GM18499 (cell line): ENCODE measurements around the gene RTN4IP1.

ENCODE experiments used
- ATAC-seq: cut with Tn5 transposase; IDR thresholded peaks from one replicate; pipeline ENCODE4 v1.9.1; 2021; ENCODE audit warnings: moderate number of reproducible peaks; ENCODE audit not compliant: insufficient read depth, unreplicated experiment

Gene RTN4IP1, protein sequence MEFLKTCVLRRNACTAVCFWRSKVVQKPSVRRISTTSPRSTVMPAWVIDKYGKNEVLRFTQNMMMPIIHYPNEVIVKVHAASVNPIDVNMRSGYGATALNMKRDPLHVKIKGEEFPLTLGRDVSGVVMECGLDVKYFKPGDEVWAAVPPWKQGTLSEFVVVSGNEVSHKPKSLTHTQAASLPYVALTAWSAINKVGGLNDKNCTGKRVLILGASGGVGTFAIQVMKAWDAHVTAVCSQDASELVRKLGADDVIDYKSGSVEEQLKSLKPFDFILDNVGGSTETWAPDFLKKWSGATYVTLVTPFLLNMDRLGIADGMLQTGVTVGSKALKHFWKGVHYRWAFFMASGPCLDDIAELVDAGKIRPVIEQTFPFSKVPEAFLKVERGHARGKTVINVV

DNA sequence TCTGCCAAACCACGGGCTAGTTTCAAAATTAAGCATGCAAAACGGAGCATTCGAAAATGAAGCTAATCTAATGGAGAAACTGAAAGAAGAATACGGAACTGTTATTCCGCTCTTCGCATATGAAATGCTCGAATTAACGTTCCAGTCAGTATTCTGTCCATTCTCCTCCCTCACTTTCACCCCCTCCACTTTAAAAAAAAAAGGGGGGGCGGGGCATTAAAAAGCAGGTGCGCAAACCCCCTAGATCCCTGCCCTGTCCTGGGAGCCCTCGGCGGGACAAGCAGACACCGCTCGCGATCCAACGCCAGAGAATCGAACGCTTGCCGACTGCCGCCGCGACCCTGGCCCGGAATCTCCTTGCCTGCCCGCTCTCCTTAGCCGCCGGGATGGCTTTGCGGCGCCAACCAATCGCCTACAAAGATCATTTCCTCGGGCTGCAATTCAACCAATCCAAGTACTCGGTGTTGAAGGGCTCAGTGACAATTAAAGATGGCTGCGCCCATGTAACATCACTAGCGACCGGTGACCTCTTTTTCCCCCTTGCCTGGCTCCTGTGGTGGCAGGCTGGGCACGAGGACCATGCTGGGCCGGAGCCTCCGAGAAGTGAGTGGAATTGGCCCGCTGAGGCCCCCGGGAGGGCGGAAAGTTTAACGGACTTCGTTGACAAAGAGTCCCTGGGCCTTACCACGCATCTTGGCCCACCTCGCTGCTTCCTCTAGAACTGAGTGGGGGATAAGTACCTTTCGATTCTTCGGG lies at the start of gene RTN4IP1, which contains the start of gene QRSL1:
Gene RTN4IP1, minus strand, starts transcription at position 396 of the 756 bp plus-strand sequence. CDS start 477 bp downstream, outside the sequence.
Gene QRSL1, plus strand, starts transcription at position 476 of the 756 bp plus-strand sequence. Its CDS starts 104 bp downstream, at position 580.
- peak; percentile 54 for ATAC-seq

- no peak for ATAC-seq
Observed at GRCh38 chr6:106677282-106677681, 48.0 kb upstream of the RTN4IP1 start.

DNA sequence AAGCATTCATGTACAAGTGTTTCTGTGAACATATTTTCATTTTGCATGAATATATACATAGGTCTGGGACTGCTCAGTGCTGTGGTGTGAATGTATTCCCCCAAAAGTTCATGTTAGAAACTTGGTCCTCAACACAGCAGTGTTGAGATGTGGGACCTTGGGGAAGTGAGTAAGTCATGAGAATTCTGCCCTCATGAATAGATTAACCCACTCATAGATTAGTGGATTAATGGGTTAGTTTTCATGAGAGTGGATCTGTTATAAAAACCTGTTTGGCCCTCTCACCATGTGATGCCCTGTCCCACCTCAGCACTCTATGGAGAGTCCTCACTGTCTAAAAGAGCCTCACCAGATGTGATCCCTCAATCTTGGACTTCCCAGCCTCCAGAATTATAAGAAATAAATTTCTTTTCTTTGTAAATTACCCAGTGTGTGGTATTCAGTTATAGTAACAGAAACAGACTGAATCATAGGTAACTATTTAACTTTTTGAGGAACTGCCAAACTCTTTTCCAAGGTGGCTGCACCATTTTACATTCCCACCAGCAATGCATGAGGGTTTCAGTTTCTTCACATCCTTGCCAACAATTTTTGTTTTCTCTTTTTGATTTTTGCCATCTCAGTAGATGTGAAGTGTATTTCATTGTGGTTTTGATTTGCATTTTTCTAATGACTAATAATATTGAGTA lies 45.4 kb upstream of the RTN4IP1 start:
- ATAC-seq: no peak

- no peak for ATAC-seq
Observed at GRCh38 chr6:106671651-106672050, 42.4 kb upstream of the RTN4IP1 start.

DNA sequence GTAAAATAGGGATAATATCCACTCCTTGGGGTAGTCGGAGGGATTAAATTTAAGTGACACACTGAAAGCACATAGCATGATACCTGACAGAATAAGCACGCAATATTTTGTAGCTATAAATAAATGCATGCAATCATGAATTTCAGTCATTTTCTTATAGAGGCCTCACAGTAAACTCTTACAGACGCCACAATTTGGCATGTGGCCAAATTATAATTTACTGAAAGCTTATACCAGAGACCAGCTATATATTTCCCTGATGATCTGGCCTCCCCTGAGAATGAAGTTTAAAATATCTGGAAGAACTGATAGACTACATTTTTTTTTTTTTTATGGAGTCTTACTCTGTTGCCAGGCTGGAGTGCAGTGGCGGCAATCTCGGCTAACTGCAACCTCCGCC lies 40.9 kb upstream of the RTN4IP1 start:
- no peak for ATAC-seq

DNA sequence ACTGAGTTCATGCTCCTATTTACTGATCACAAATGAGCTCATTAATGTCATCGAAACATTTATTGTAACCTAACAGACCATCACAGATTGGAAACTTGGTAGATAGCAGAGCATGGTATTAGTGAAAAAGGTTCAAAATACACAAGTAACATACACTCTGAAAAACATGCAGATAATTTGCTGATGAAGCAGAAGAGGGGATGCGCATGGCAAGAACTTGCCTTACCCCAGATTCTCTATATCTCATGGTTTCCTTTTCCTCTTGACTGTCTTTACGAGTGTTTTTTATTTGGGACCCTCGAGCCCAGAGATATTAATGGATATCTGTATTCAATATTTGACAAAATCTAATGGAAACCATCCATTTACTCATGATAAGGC lies 37.7 kb upstream of the RTN4IP1 start:
- ATAC-seq: no peak

DNA sequence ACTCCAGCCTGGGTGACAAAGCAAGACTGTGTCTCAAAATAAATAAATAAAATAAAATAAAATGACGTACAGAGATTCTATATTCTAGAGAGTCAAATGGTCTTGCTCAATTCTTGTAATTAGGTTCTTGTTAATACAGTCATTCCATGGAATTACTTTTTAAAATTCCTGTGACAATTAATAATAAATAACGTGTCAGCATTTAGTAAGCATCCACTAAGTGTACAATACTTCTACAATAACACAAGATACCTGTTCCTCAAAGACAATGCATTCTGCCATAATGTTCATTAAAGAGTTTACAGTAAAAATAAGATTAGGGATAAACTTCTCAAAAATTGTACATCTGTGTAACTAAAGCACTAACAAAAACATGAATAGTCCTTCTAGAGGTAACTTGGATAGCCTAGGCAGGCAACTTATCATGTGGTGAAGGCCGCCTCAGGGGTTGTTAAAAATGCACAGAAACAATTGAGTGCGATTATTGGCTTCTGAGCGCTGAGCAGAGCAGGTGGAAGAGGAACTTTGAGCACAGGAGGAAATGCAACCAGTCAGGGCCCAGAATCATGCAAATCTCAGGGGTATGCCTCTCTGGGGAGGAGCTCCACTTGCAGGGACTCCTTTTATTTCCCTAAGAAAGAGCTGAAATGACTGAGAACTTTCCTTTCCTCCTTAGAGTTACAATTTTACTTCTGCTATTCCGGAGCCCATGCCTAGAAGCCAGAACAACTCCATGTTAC lies 37.2 kb upstream of the RTN4IP1 start:
- ATAC-seq: peak; percentile 94

DNA sequence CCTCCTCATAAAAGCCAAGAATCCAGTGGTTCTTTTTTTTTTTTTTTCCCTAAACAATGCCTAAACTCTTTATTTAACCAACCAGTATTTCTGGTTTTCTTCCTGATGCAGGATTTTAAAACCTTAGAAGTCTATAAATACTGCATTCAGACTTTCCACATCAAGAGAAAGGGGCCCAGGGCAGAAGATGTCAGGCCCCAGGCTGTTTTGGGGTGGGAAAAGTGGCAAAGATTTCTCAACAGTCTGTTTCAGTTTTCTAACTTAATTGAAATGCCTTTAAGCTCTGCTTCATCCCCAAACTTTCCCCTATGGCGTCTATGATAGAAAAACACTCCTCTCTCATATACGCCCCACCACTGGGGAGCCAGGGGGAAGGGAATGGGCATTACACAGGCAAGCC lies 33.2 kb upstream of the RTN4IP1 start:
- ATAC-seq: no peak

GRCh38 chr6:106659859-106660258 lies 30.6 kb upstream of the RTN4IP1 start:
- no peak for ATAC-seq

DNA sequence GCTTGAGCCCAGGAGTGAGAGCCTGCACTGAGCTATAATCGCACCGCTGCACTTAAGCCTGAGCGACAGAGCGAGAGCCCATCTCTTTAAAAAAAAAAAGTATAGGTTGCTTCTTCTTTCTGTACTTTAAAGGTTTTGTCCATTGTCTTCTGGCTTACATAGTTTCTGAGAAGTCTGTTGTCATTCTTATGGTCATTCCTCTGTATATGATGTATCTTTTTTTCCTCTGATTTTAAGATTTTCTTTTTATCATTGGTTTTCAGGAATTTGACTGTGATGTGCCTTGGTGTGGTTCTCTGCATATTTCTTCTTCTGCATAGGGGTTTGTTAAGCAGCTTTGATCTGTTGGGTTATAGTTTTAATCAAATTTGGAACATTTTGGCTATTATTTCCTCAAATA lies 29.2 kb upstream of the RTN4IP1 start:
- ATAC-seq: no peak

DNA sequence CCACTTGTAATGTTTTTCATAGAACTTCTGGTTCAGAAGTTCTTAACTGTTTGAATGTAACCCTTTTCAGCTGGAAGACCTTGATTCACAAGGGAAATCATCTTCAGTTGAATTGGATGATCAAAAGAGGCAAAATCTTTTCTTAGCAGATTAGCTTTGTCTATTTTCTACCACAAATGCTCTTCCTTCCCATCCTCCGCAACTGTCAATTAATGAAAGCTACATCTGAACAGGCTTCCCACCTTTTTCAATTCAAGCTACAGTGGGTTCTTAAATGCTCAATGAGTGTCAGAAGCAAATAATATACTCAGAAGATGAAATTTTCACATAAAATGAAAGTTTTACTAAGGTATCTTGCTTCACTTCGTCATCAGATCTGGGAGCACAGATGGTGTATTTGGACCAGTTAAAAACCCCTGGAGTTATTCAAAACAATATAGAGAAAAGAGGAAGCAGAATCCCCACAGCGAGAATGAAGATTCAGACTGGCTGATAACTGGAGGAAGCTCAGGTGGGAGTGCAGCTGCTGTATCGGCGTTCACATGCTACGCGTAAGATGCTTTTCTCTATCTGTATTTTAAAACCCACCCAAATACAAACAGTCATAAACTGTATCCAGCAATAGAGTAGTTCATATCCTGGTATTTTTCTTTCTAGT lies 19.5 kb upstream of the RTN4IP1 start:
- ATAC-seq: peak; percentile 65

GRCh38 chr6:106643061-106643460 lies 13.8 kb upstream of the RTN4IP1 start:
- no peak for ATAC-seq

DNA sequence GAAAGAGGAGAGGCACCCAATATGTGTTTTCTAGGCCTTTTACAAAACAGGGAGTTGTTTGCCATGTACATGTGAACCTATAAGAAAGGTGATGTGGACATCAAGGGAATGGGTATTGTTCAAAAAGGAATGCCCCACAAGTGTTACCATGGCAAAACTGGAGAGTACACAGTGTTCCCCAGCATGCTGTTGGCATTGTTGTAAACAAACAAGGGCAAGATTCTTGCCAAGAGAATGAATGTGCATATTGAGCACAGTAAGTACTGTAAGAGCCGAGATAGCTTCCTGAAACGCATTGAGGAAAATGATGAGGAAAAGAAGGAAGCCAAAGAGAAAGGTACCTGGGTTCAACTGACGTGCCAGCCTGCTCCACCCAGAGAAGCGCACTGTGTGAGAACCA lies 13.2 kb upstream of the RTN4IP1 start:
- no peak for ATAC-seq

DNA sequence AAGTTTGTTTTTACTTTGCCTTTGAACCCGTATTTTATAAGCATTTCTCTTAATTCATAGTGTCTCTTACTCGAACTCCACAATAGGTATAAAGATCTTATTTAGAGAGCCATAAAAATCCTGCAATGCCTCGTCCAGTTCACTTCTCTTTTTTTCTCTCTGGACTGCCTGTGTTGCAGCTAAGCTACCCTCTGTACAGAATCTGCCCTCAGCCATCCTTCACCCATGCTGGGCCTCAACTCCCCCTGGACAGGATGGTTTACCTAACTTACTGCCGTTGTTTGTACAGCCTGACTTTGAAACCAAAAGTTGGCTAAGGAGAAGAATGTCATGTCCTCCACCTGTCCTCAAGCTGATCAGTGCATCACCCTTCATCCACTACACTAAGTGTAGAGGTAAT lies 10.5 kb upstream of the RTN4IP1 start:
- ATAC-seq: no peak

DNA sequence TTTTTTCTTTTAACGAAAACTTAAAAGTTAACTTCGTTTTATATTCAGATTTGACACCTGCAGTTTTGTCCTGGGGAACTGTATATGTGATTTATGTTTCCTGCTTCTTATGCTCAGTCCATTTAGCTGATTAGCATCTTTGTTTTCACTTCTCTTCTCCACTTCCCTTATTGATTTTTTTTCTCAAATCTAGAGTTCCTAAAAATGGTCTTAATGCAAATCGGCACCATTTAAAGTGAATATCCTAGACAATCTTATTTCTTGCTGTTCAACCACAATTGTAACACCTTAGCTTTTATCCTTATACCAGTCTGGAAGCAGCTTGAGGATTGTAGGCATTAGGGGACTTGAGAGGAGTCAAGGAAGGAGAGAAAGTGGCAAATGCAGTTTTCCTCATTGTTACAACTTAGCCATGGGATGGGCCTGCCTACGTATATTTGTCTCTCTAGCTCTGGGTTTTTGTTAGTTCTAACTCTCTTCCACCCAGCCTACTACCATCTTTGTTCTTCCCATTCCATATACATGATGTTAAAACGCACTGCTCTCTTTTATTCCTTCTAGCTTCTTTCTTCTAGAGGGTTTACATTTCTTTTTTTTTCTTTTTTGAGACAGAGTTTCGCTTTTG lies 8.5 kb upstream of the RTN4IP1 start:
- ATAC-seq: peak; percentile 53

DNA sequence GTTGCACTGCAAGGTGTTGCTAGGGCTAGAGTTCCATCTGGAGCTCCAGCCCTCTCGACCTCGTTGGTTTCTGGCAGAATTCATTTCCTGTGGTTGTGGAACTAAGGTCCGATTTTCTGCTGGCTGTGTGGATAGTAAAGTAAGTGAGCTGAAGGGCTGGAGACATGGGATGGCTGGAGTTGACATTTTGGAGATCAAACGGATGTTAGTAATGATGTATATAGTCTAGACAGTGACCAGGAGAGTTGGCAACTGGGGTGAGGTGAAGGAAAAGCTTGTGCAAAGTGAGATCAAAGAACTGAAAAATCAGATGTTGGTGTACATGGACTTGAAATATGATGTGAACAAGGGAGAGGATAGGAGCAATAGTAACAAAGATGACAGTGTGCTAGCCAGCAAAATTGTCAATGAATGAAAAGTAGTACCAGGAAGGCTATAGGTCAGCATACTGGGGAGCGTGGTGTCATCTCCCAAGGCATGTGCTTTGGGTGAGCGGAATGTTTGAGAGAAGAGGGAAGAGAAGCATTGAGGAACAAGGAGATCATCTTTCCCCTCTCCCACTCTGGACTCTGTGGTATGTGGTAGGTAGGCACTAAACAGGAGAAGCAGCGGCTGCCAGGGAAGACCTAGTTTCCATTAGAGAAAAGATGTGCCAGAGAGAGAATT lies 7.9 kb upstream of the RTN4IP1 start:
- peak; percentile 10 for ATAC-seq

DNA sequence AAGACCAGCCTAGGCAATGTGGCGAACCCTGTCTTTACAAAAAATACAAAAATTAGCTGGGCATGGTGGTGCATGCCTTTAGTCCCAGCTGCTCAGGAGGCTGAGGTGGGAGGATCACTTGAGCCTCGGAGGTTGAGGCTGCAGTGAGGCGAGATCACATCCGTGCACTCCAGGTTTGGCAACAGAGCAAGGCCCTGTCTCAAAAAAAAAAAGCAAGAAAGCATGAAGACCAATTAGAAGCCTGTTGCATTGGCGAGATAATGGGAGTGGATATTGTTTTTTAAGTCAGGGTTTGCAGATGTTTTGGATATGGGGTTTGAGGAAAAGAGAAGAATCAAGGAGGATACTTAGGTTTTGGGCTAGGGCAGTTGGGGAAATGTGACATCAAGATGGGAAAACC lies 5.3 kb upstream of the RTN4IP1 start:
- no peak for ATAC-seq

GRCh38 chr6:106631346-106631745 lies 2.0 kb upstream of the RTN4IP1 start:
- no peak for ATAC-seq

GRCh38 chr6:106630366-106630765 lies 1.1 kb upstream of the RTN4IP1 start:
- ATAC-seq: no peak
